Epithelial cell of esophagus (primary cell): Measurements from ENCODE around the gene AKAP6.

ENCODE experiments used
- DNase-seq: peaks from one replicate; pipeline ENCODE4 v3.0.0; 2010; ENCODE audit warnings: low read depth
- H3K4me3 ChIP-seq: 2 replicates; pipeline ENCODE4 v1.5.1; 2011; ENCODE audit warnings: mild to moderate bottlenecking, low read length, control low read depth
- TF ChIP-seq, protein P1 (sequence below): IDR thresholded peaks from 2 replicates; pipeline ENCODE4 v1.5.1; 2011; ENCODE audit warnings: low read depth, mild to moderate bottlenecking, low read length, control low read depth, inconsistent platforms; ENCODE audit not compliant: insufficient read depth; ENCODE audit errors: missing control alignments

The AKAP6 gene

DNA sequence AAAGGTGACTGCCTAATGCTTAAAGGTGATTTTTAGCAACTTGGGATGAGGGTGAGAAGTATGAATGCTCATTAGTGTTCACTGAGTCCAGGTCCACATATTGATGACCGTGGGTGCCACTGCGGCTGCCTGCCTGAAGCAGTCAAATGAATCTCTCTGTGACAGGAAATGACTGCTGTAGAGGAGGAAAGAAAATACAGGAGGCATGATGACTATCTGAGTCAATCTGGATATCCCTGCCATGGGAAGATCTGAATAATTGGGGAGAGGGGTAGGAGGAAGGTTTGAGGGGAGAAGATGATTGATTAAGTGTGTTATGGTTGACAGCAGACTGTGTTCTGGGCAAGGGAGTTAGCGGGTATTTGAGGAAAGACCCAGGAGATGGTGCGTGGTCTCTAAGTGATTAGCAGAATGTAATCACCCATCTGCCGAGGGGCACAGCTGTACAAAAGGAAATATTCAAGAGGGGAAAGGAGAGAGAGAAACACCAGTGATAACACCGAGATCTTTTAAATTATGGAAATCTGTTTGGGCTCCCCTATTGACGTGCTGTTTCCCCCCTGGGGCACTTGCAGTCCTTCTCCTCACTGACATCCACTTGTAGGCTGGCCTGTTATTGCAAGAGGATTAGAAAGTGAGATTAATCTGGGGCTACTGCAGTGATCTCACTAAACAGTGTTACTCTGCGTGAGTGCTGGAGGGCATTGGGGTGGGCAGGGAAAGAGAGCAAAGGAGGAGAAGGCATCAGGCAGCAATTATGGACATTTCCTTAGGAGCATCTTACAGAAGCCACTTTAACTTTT is 97.7 kb downstream of the AKAP6 start:
- H3K4me3 ChIP-seq, result no peak overlapping the region
- DNase-seq, result no peak
- TF ChIP-seq, protein P1, sequence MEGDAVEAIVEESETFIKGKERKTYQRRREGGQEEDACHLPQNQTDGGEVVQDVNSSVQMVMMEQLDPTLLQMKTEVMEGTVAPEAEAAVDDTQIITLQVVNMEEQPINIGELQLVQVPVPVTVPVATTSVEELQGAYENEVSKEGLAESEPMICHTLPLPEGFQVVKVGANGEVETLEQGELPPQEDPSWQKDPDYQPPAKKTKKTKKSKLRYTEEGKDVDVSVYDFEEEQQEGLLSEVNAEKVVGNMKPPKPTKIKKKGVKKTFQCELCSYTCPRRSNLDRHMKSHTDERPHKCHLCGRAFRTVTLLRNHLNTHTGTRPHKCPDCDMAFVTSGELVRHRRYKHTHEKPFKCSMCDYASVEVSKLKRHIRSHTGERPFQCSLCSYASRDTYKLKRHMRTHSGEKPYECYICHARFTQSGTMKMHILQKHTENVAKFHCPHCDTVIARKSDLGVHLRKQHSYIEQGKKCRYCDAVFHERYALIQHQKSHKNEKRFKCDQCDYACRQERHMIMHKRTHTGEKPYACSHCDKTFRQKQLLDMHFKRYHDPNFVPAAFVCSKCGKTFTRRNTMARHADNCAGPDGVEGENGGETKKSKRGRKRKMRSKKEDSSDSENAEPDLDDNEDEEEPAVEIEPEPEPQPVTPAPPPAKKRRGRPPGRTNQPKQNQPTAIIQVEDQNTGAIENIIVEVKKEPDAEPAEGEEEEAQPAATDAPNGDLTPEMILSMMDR, result no peak

DNA sequence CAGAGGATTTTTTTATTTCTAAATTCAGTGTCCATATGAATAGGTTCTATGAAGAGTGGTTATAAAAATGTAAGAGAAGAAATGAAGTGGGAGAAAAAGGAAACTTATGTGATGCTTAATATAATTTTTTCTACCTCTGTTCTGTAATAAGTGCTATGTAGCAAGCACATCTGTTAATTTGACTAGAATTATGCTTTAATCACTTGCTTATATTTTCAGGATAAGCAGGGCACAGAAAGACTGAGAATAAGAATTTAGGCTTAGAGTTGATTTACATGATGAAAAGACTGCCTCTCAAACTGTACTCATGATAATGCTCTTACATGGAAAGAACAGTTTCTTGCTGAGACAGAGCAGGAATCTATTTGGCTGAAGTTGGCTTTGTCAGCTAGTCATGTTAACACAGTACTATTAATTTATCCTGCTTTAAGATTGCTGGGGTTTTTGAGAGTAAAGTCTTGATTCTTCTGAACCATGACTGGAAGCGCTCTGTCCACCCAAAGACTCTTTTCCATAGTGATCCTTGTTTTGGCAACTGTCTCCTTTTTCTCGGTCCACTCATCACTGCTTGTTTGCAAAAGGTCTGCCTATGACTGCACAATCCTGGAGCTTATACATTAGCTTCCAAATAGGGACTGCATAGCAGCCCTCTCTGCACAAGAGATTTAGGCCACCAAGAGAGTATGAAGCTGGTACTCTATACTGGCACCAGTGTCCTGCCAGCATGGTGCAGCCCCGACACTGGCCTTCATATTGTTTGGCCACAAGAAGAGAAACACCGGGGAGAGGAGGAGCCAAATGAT is 98.8 kb downstream of the AKAP6 start:
- no peak for DNase-seq
- no peak overlapping the region for H3K4me3 ChIP-seq
- TF ChIP-seq, protein P1, result no peak

DNA sequence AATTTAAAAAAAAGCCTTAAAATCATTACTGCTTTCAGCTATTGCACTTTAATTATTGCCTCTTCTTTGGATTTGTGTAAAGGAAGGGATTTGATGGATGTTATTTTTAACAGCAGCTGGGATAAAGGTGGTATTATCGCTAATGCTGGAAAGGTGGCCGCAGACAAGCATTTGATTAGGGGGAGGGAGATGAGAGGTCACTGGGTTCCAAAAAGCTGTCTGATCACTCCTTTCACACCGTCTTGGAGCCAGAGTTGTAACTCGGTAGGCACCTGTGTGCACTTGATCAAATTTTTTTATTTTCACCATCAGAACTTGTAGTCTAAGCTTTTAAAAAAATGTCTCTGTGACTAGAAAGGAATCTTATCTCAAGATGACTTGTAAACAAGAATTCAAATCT is 99.8 kb downstream of the AKAP6 start:
- no peak overlapping the region for H3K4me3 ChIP-seq
- DNase-seq, result no peak
- TF ChIP-seq, protein P1, result no peak

DNA sequence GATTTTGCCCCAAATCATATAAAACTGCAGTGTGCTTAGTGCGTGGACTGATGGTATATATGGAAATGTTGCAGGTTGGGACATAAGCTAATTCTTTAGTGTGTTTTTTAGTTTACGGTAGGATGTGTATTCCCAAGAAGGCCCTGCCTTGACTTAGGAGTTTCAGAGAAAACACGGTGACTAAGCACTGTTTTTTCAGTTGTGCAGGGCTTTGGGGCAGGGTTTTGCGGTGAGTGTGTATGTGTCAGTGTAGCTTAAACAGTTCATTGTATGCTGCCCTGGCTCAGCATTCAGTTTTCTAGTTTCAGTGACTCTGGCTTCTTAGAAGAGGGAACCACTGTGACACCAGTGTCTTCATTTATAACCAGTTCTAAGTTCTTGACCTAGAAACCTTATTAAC is 101.2 kb downstream of the AKAP6 start:
- peak; percentile 77 for DNase-seq
- no peak overlapping the region for H3K4me3 ChIP-seq
- TF ChIP-seq, protein P1, result no peak

DNA sequence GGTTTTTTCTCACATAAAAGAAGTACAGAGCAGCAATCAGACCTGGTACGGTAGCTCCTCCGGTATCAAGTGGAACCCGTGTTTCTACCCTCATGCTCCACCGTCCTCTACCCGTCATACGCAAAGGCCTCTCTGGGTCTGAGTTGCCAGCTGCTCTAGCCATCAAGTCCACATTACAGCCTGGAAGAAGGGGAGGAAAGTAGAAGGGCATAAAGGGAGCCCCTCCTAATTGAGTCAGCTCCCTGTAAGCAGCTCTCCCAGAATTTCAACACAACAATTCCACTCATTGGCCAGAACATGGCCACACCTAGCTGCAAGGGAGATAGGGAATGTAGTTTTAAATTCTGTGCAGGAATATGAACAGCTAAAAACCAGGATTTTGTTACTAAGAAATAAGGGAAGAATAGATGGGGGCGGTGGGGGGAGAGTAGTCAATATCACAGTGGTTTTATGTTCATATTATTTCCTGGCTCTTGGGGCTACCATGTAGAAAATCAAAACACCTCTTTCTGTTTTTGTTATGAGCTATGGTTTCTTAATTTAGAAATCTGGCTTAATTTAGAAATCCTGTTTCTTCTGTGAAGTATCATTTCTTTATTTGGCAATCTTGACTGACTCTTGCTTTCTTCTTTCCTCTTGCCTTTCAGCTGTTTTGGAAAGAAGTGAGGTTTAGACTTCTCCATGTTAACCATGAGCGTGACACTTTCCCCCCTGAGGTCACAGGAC is 103.9 kb downstream of the AKAP6 start:
- H3K4me3 ChIP-seq, result no peak overlapping the region
- TF ChIP-seq, protein P1, result no peak
- peak; percentile 47 for DNase-seq

DNA sequence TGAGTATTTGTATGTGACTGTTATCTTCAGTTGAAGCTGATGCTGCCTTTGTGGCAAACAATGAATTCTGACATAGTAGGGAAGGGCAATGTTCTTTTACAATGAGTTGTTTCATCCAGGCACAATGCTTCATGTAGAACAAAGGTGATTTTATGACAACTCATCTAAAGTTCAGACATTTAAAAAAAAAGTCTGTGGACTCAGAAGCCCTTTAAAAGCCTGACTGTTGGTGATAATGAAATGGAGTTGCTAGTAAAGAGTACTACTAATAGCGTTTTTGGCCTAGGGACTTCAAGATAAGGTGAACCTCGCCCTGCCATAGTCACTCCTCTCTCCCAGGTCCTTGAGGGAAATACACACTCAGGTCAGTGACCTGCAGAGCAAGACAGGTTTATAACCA is 105.1 kb downstream of the AKAP6 start:
- H3K4me3 ChIP-seq, result no peak overlapping the region
- no peak for DNase-seq
- TF ChIP-seq, protein P1, result no peak
